Ovary (tissue), 3 donors: Measurements from ENCODE around the gene ZNF689.
A peak's percentile ranks its signal among the peaks of the same experiment; 100 is the strongest.

Experiments
- EP300 ChIP-seq: sonication (generic); formaldehyde crosslinking; IDR thresholded peaks from one replicate; pipeline ENCODE4 v1.6.1; 2017; ENCODE audit warnings: antibody characterized with exemption
- POLR2A ChIP-seq: fragments of 450-650 bp; IDR thresholded peaks from one replicate; pipeline ENCODE4 v1.6.1; 2017; ENCODE audit warnings: antibody characterized with exemption, mild to moderate bottlenecking, moderate library complexity
- TF ChIP-seq, protein P1 (sequence below), 3 donors: fragments of 450-650 bp in 2 of 3; fragments of 200-600 bp in 1 of 3; IDR thresholded peaks; one replicate each; pipeline versions ENCODE4 v1.5.1 to v1.8.0; 2016 to 2022; ENCODE audit warnings: antibody characterized with exemption in 3 of 3, mild to moderate bottlenecking in 1 of 3
- donor health status: DM: no; HTN: no; CAD: no.

DNA sequence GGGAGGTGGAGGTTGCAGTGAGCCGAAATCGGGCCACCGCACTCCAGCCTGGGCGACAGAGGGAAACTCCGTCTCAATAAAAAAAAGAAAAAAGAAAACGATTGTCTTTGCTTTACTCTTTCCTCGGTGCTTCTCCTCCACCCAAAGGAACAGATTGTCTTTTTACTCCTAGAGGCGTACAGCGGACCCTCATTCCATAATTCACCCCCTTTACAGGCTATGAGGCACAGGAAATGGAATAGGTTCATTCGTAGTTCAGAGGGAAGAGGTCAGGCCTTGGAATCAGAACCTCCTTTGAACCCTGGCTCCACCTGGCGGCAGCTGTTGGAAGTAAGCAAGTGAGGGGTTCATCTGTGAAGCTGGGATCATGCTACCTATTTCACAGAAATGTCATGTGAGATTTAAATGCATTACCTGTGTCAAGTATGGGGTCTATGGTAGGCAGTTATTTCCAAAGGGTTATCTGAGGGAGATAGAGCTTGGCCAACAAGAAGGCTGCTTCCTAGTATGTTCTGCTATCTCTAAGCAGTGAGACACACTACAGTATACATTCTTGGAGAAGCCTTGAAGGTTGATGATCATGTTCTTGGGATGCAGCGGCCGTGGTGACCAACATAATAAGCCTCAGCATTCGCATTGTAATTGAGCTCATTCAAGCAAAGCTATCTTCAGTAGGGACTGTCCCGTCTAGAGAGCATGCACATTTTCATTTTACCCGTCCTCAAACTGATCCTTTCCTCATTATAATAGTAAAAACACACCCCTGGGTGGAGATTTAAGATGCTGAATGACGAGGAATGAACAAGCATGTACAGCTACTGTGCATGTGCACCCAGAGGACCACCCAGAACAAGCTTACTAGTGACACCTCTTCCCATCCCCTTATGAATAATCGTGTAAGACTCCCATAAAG is 18.7 kb upstream of the ZNF689 start:
- TF ChIP-seq POLR2A (no peak), EP300 (no peak)
- TF ChIP-seq, protein P1, sequence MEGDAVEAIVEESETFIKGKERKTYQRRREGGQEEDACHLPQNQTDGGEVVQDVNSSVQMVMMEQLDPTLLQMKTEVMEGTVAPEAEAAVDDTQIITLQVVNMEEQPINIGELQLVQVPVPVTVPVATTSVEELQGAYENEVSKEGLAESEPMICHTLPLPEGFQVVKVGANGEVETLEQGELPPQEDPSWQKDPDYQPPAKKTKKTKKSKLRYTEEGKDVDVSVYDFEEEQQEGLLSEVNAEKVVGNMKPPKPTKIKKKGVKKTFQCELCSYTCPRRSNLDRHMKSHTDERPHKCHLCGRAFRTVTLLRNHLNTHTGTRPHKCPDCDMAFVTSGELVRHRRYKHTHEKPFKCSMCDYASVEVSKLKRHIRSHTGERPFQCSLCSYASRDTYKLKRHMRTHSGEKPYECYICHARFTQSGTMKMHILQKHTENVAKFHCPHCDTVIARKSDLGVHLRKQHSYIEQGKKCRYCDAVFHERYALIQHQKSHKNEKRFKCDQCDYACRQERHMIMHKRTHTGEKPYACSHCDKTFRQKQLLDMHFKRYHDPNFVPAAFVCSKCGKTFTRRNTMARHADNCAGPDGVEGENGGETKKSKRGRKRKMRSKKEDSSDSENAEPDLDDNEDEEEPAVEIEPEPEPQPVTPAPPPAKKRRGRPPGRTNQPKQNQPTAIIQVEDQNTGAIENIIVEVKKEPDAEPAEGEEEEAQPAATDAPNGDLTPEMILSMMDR (IDR thresholded peaks at IDR 0.05), result peak; percentile 69 to 85 (median 79)
